H1 (cell line): Measurements from ENCODE around the gene CPNE5. TPM values are rescaled to one million over a fixed set of nuclear protein-coding genes. Genes with fewer than 3 reads are reported as not detected.

Experiments
- CTCF ChIA-PET: fragments of 300-600 bp; sonication (Branson Sonifier 250); formaldehyde crosslinking; loops from one replicate; lab custom pipeline; 2021; ENCODE audit not compliant: partially characterized antibody; lab: Charles Lee
- POLR2A ChIA-PET: fragments of 300-600 bp; sonication (Branson Sonifier 250); formaldehyde crosslinking; loops from one replicate; lab custom pipeline; 2021; ENCODE audit warnings: inconsistent platforms; ENCODE audit not compliant: partially characterized antibody; lab: Charles Lee
- DNase-seq, 2 experiments: peaks; one replicate each; pipeline versions ENCODE4 v3.0.0 to v3.0.0-alpha.2; 2010 to 2022; ENCODE audit warnings: low spot score in 2 of 2, low read depth in 1 of 2, mixed read lengths in 1 of 2
- FAIRE-seq: peaks from 2 replicates; lab custom pipeline; 2011; peaks lifted over from hg19 to GRCh38; lab: Jason Lieb, UNC
- H2AFZ ChIP-seq: 2 replicates; pipeline ENCODE4 v1.8.1; 2012; ENCODE audit warnings: low read length, inconsistent platforms
- H2AK5ac ChIP-seq: 2 replicates; pipeline ENCODE4 v1.6.1; 2013; ENCODE audit warnings: low read depth, low read length
- H2BK120ac ChIP-seq: replicated peaks from 2 replicates; pipeline ENCODE3; 2013; ENCODE audit warnings: low read depth, low read length, inconsistent platforms
- H2BK12ac ChIP-seq: 2 replicates; pipeline ENCODE4 v1.6.1; 2013; ENCODE audit warnings: low read depth, low read length
- H2BK15ac ChIP-seq: 2 replicates; pipeline ENCODE4 v1.6.1; 2013; ENCODE audit warnings: low read length
- H2BK20ac ChIP-seq: 2 replicates; pipeline ENCODE4 v1.6.1; 2013; ENCODE audit warnings: low read length
- H2BK5ac ChIP-seq: 2 replicates; pipeline ENCODE4 v1.6.1; 2013; ENCODE audit warnings: low read depth, low read length
- H3K14ac ChIP-seq: 2 replicates; pipeline ENCODE4 v1.6.1; 2013; ENCODE audit warnings: inconsistent platforms; ENCODE audit not compliant: insufficient read length
- H3K18ac ChIP-seq: 2 replicates; pipeline ENCODE4 v1.6.1; 2013; ENCODE audit warnings: low read length; ENCODE audit errors: extremely low read depth
- H3K23ac ChIP-seq: 2 replicates; pipeline ENCODE4 v1.6.1; 2013; ENCODE audit warnings: inconsistent platforms; ENCODE audit not compliant: insufficient read length
- H3K23me2 ChIP-seq: 2 replicates; pipeline ENCODE4 v1.6.1; 2013; ENCODE audit warnings: low read depth, low read length
- H3K27ac ChIP-seq: 2 replicates; pipeline ENCODE4 v1.6.1; 2011; ENCODE audit warnings: low read depth, low read length, inconsistent platforms
- H3K27me3 ChIP-seq, 4 experiments: replicated peaks in 1 of 4; 1 replicate in 1 of 4; 2 replicates in 3 of 4; pipeline versions ENCODE4 v1.6.1 to v1.8.1; 2011 to 2013; ENCODE audit warnings: low read length in 3 of 4, mild to moderate bottlenecking in 3 of 4, inconsistent platforms in 2 of 4, mixed read lengths in 2 of 4, moderate library complexity in 1 of 4; ENCODE audit not compliant: control insufficient read depth in 3 of 4, insufficient read depth in 3 of 4; ENCODE audit errors: extremely low read depth in 1 of 4
- H3K36me3 ChIP-seq, 4 experiments: 2 replicates each; pipeline versions ENCODE4 v1.6.1 to v1.8.1; 2011 to 2013; ENCODE audit warnings: mild to moderate bottlenecking in 4 of 4, low read length in 3 of 4, moderate library complexity in 2 of 4, control low read depth in 1 of 4, inconsistent platforms in 1 of 4; ENCODE audit not compliant: insufficient read depth in 4 of 4, control insufficient read depth in 2 of 4
- H3K4ac ChIP-seq: replicated peaks from 2 replicates; pipeline ENCODE3; 2013; ENCODE audit warnings: low read length, low read depth, mixed read lengths, inconsistent platforms; ENCODE audit not compliant: insufficient read length
- H3K4me1 ChIP-seq, 4 experiments: replicated peaks in 1 of 4; 1 replicate in 1 of 4; 2 replicates in 3 of 4; pipeline versions ENCODE4 v1.6.1 to v1.8.1; 2011 to 2013; ENCODE audit warnings: low read length in 3 of 4, inconsistent platforms in 2 of 4, mixed read lengths in 1 of 4; ENCODE audit not compliant: insufficient read depth in 4 of 4, control insufficient read depth in 3 of 4
- H3K4me2 ChIP-seq, 2 experiments: 2 replicates each; pipeline versions ENCODE4 v1.6.1 to v1.8.1; 2011 to 2013; ENCODE audit warnings: low read depth in 2 of 2, low read length in 2 of 2, control low read depth in 1 of 2, inconsistent platforms in 1 of 2, mild to moderate bottlenecking in 1 of 2; ENCODE audit not compliant: insufficient read depth in 1 of 2
- H3K4me3 ChIP-seq, 4 experiments: fragments of 200-600, 300-600 bp in 1 of 4; sonication (generic), shearing (Covaris generic), sonication (Bioruptor Twin) in 1 of 4; 2 replicates each; pipeline versions ENCODE4 v1.5.1 to v1.8.1; 2011 to 2016; ENCODE audit warnings: low read length in 4 of 4, low read depth in 3 of 4, control low read depth in 2 of 4, inconsistent platforms in 2 of 4, mild to moderate bottlenecking in 2 of 4, mixed read lengths in 1 of 4, moderate library complexity in 1 of 4; ENCODE audit not compliant: insufficient read depth in 2 of 4; ENCODE audit errors: extremely low read depth in 1 of 4
- H3K56ac ChIP-seq: replicated peaks from 2 replicates; pipeline ENCODE3; 2013; ENCODE audit warnings: low read depth, mild to moderate bottlenecking, mixed read lengths, low read length, inconsistent platforms; ENCODE audit not compliant: insufficient read length
- H3K79me1 ChIP-seq: 2 replicates; pipeline ENCODE4 v1.6.1; 2013; ENCODE audit warnings: low read depth, low read length, control low read depth
- H3K79me2 ChIP-seq, 2 experiments: 2 replicates each; pipeline versions ENCODE4 v1.6.1 to v1.8.1; 2012 to 2013; ENCODE audit warnings: low read length in 2 of 2, mild to moderate bottlenecking in 2 of 2, inconsistent platforms in 1 of 2; ENCODE audit not compliant: insufficient read depth in 2 of 2, control insufficient read depth in 1 of 2
- H3K9ac ChIP-seq, 4 experiments: replicated peaks in 1 of 4; 1 replicate in 1 of 4; 2 replicates in 3 of 4; pipeline versions ENCODE4 v1.6.1 to v1.8.1; 2011 to 2013; ENCODE audit warnings: low read depth in 3 of 4, low read length in 3 of 4, control low read depth in 2 of 4, mild to moderate bottlenecking in 2 of 4, moderate library complexity in 2 of 4, inconsistent platforms in 1 of 4; ENCODE audit errors: extremely low read depth in 1 of 4
- H3K9me3 ChIP-seq, 2 experiments: 2 replicates each; pipeline versions ENCODE4 v1.6.1 to v1.8.1; 2012 to 2013; ENCODE audit warnings: mild to moderate bottlenecking in 2 of 2, moderate library complexity in 2 of 2, control low read depth in 1 of 2, inconsistent platforms in 1 of 2, low read depth in 1 of 2, low read length in 1 of 2, mixed read lengths in 1 of 2; ENCODE audit not compliant: insufficient read depth in 2 of 2
- H4K20me1 ChIP-seq, 2 experiments: replicated peaks in 1 of 2; 2 replicates each; pipeline versions ENCODE3 to v1.8.1; 2011 to 2013; ENCODE audit warnings: inconsistent platforms in 2 of 2, low read length in 2 of 2, mild to moderate bottlenecking in 1 of 2; ENCODE audit not compliant: insufficient read depth in 2 of 2, control insufficient read depth in 1 of 2
- H4K5ac ChIP-seq: 2 replicates; pipeline ENCODE4 v1.6.1; 2013; ENCODE audit warnings: low read length, low read depth, mixed read lengths, inconsistent platforms; ENCODE audit not compliant: insufficient read length
- H4K8ac ChIP-seq: 2 replicates; pipeline ENCODE4 v1.8.0; 2013; ENCODE audit warnings: mild to moderate bottlenecking, moderate library complexity, low read length, inconsistent platforms; ENCODE audit not compliant: insufficient read depth; ENCODE audit errors: extremely low read depth
- H4K91ac ChIP-seq: replicated peaks from 2 replicates; pipeline ENCODE3; 2013; ENCODE audit warnings: low read length, mixed read lengths, inconsistent platforms; ENCODE audit not compliant: insufficient read length
- CHD1 ChIP-seq: IDR thresholded peaks from 2 replicates; pipeline ENCODE4 v1.6.1; 2012; ENCODE audit warnings: low read depth, low read length, improper control_type of control experiment
- KDM5A ChIP-seq: fragments of 200-600 bp; IDR thresholded peaks from 2 replicates; pipeline ENCODE4 v1.7.1; 2012; ENCODE audit warnings: mild to moderate bottlenecking, low read length, inconsistent platforms, mixed read lengths
- POLR2A ChIP-seq, 2 experiments: IDR thresholded peaks; 1 replicate in 1 of 2; 2 replicates in 1 of 2; pipeline ENCODE4 v1.6.1; 2011; ENCODE audit warnings: low read depth in 2 of 2, low read length in 2 of 2, mild to moderate bottlenecking in 2 of 2; ENCODE audit errors: control extremely low read depth in 1 of 2
- ZNF274 ChIP-seq: IDR thresholded peaks from 2 replicates; pipeline ENCODE4 v1.7.0; 2012; ENCODE audit warnings: low read length, borderline replicate concordance; ENCODE audit errors: extremely low read depth
- WGBS, 2 experiments: shearing (Covaris generic) in 1 of 2; methylation state at CpG; one replicate each; pipeline versions ENCODE4 v1.1.6 to v1.1.7; 2013 to 2015; ENCODE audit warnings: low lambda C conversion rate in 2 of 2, mixed read lengths in 2 of 2, inconsistent platforms in 1 of 2, low coverage in 1 of 2, missing lambda C conversion rate in 1 of 2; ENCODE audit not compliant: insufficient replicate concordance in 2 of 2, insufficient coverage in 1 of 2, insufficient read length in 1 of 2; ENCODE audit errors: extremely low coverage in 1 of 2, missing lambda C conversion rate in 1 of 2; 5-methylcytosine and 5-hydroxymethylcytosine counted together
- polyA plus RNA-seq, 7 experiments: library from polyadenylated mRNA; depleted of rRNA in 3 of 7; stranded (reverse) in 5 of 7; unstranded in 2 of 7; fragments of >200 nt in 5 of 7; fragments of 200-250 nt in 2 of 7; gene quantifications; 1 replicate in 5 of 7; 2 replicates in 1 of 7; 4 replicates in 1 of 7; pipeline versions ENCODE4 v1.2.1 to v1.2.3, GENCODE V29; 2011 to 2013; ENCODE audit warnings: missing spikeins in 2 of 7, mixed read lengths in 2 of 7
- total RNA-seq: library from RNA; stranded (reverse); fragmentation: NEBNext Ultra II Directional; extraction: Animal tissue kit (Norgen Biotek cat#: 25700); gene quantifications from 2 replicates; pipeline ENCODE4 v1.2.1, GENCODE V29; 2021
- TF ChIP-seq, protein P1 (sequence below): IDR thresholded peaks from 2 replicates; pipeline ENCODE4 v1.6.1; 2011; ENCODE audit warnings: low read length, improper control_type of control experiment
- TF ChIP-seq, protein P2 (sequence below): IDR thresholded peaks from 2 replicates; pipeline ENCODE4 v1.6.1; 2012; ENCODE audit warnings: low read length, inconsistent platforms

Gene CPNE5
- total and polyA plus RNA-seq, 2 of the 8 experiments (the other 6 are each of a cell fraction or from before 2014, with no cell fraction given): 0.88 to 1.8 TPM

DNA sequence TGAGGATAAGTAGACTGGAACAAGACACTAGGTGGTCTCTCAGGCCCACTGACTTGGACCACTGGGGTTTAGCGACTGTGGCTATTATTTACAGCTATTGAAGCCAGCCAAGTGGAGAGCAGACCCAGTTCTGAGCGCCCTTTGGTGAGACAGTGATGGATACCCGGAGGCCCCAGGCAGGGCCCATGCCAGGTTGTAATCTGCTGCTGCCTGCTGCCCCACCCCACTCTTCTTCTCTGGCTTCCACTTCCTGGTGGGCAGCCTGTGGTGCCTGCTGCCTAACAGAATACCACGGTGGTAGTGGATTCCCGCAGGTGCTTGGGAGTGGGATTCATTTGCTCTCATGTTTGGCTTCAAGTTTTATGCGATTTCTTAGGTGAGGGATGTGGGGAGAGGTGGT is 141.0 kb downstream of the CPNE5 start:
- Histone ChIP-seq H3K4me3 (no peak overlapping the region), H3K79me2 (no peaks in the 10 kb centered on the region), H2BK20ac (no peak overlapping the region), H3K27ac (no peak overlapping the region), H3K23ac (no peak overlapping the region), H3K9me3 (no peaks in the 10 kb centered on the region), H3K36me3 (no peaks in the 10 kb centered on the region), H4K91ac (no peak overlapping the region), H3K14ac (no peak overlapping the region), H2BK15ac (no peak overlapping the region), H3K9ac (no peak overlapping the region), H3K4me1 (no peaks in the 10 kb centered on the region), H4K5ac (no peak overlapping the region), H3K23me2 (no peaks in the 10 kb centered on the region), H3K56ac (no peak overlapping the region), H2BK5ac (no peak overlapping the region), H3K18ac (no peak overlapping the region), H3K4ac (no peak overlapping the region), H2AFZ (no peak overlapping the region), H3K4me2 (no peak overlapping the region), H2BK120ac (no peak overlapping the region), H3K79me1 (no peaks in the 10 kb centered on the region), H2BK12ac (no peak overlapping the region), H4K20me1 (peaks cover 0 to 3% of the 10 kb centered on the region in 2 experiments), H4K8ac (no peak overlapping the region), H2AK5ac (no peak overlapping the region), H3K27me3 (no peaks in the 10 kb centered on the region)
- ChIA-PET POLR2A (interaction anchor here (1.4 kb wide), 1 partner anchor 100 kb away, joined by 4 read pairs; no protein-coding TSS in a partner anchor), CTCF (interaction anchor here (0.6 to 2.2 kb wide), 6 partner anchors 8 to 517 kb away, joined by 3 to 11 read pairs (median 4); no protein-coding TSS in a partner anchor)
- 88% methylated on average over 6 of the region's 6 CpGs; no CpG with 5 or more reads in 1 of the 2 experiments for WGBS, 2 experiments
- FAIRE-seq: no peak
- TF ChIP-seq ZNF274 (no peak), POLR2A (IDR thresholded peaks at IDR 0.05; ENCODE audit: control extremely low read depth in 1 of 2, low read depth in 2 of 2, low read length in 2 of 2) (no peak), KDM5A (no peak), CHD1 (no peak)
- TF ChIP-seq, protein P1, sequence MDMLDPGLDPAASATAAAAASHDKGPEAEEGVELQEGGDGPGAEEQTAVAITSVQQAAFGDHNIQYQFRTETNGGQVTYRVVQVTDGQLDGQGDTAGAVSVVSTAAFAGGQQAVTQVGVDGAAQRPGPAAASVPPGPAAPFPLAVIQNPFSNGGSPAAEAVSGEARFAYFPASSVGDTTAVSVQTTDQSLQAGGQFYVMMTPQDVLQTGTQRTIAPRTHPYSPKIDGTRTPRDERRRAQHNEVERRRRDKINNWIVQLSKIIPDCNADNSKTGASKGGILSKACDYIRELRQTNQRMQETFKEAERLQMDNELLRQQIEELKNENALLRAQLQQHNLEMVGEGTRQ: no peak
- TF ChIP-seq, protein P2, sequence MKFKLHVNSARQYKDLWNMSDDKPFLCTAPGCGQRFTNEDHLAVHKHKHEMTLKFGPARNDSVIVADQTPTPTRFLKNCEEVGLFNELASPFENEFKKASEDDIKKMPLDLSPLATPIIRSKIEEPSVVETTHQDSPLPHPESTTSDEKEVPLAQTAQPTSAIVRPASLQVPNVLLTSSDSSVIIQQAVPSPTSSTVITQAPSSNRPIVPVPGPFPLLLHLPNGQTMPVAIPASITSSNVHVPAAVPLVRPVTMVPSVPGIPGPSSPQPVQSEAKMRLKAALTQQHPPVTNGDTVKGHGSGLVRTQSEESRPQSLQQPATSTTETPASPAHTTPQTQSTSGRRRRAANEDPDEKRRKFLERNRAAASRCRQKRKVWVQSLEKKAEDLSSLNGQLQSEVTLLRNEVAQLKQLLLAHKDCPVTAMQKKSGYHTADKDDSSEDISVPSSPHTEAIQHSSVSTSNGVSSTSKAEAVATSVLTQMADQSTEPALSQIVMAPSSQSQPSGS: no peak
- no peak for DNase-seq
